GM18870 (cell line): ENCODE measurements around the gene ZNF205.

Experiments
- ATAC-seq: cut with Tn5 transposase; IDR thresholded peaks from one replicate; pipeline ENCODE4 v1.9.1; 2021; ENCODE audit warnings: moderate library complexity; ENCODE audit not compliant: unreplicated experiment

The ZNF205 gene

GRCh38 chr16:3084969-3085670, 27.3 kb upstream of the ZNF205 start:
- ATAC-seq, result no peak

DNA sequence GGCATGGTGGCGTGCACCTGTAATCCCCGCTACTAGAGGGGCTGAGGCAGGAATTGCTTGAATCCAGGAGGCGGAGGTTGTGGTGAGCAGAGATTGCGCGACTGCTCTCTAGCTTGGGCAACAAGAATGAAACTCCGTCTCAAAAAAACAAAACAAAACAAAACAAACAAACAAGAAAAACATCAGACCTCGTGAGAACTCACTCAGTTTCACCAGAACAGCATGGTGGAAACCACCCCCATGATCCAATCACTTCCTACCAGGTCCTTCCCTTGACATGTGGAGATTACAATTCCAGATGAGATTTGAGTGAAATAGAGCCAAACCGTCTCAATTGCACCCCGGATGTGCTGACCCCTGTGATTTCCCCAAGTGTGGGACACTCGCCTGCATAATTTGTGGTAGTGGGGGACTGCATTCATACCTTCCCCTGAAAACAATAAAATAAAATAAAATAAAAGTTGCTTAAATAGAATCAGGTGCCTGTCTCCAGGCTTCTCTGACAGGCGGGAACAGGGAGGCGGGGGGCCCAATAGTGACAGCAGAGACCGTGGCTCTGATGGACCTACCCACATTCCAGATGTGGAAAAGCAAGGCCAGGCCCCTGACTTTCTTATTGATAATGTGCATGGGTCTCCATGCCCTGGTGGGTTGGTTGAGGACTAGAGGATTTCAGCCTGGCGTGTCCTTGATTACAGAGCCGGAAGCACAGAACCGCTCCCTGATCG, 26.4 kb upstream of the ZNF205 start:
- no peak for ATAC-seq

GRCh38 chr16:3086596-3087242, 25.7 kb upstream of the ZNF205 start:
- no peak for ATAC-seq

DNA sequence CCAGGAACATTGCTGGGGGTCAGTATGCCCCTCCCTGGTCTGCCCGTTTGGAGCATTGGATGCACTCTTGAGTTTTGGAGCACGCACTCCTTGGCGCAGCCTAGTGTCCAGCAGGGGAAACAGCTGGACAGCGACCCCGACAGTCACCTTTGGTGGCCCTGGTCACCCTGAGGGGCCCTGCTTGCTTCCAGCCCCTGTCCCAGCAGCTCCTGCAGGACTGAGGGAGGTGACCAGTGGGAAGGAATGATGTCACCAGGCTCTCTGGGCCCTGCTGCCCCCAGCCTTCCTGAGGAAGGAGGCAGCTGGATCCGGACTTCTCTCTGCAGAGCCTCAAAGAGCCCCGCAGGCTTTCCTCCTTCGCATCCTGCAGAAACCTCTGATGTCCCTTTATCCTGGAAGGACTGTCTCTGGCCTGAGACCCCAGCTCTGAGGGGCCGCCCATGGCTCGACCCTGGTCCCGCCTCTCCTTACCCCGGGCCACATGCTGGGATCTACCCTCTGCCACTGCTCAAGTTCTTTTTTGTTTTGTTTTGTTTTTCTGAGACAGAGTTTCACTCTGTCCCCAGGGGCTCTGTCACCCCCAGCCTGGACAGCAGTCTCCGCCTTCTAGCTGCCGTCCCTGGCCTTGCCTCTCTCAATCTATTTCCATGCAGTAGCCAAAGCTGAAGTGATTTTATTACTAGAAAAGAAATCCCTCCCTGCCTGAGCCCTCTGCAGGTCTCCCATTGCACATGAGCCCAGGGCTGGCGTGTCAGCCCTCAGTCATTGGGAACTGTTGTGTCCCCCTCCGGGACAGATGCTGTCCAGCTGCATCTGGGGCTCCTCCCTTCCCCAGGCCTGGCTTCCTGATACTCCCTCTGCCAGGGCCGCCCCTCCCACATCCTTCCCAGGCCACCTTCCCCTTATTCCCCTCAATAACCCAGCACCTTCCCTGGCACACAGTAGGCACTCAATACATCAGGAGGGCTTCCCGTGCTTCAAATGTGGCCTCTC, 24.8 kb upstream of the ZNF205 start:
- ATAC-seq, result no peak

DNA sequence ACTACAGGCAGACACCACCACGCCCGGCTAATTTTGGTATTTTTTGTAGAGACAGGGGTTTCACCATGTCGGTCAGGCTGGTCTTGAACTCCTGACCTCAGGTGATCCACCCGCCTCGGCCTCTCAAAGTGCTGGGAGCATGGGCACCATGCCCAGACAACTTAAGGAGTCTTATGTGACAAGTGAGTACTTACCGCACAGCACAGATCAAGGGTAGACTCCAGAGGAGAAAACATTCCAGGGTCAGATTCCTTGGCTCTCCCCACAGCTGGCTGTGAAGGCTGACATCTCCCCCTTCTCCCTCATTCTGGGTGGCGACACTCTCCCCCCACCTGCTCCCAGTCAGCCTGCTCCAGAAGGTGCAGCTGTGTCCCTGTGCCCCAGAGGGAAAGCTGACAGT, 23.9 kb upstream of the ZNF205 start:
- ATAC-seq, result no peak

DNA sequence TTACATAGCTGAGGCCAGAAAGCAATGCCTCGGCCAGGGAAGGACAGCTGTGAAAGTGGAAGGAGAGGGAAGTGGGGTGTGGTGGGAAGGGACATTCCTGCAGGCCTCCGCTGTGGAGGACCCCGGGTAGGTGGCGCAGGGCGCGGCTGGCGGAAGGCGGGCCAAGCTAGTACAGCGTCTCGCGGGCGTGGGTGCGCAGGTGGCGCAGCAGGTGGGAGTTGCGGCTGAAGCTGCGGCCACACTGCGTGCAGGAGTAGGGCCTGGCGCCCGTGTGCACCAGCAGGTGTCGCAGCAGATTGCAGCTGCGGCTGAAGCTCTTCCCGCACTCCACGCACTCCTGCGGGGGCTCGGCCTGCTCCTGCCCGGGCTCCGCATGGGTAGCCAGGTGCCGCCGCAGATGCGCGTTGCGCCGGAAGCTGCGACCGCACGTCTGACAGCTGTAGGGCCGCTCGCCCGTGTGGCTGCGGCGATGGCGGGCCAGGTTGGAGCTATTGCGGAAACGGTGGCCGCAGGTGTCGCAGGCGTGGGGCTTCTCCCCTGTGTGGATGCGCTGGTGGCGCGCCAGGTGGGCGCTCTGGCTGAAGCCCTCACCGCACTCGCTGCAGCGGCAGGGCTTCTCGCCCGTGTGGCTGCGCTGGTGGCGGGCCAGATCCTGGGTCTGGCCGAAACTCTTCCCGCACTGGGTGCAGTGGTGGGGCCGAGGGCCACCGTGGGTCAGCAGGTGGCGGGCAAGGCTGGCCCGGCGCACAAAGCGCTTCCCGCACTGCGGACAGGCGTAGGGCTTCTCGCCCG, 23.3 kb upstream of the ZNF205 start:
- ATAC-seq, result no peak

GRCh38 chr16:3089717-3090592, 22.4 kb upstream of the ZNF205 start:
- ATAC-seq, result no peak

GRCh38 chr16:3091551-3091950, 20.8 kb upstream of the ZNF205 start:
- ATAC-seq, result no peak

- no peak for ATAC-seq
These were observed 19.9 kb upstream of the ZNF205 start for GRCh38 chr16:3092501-3092941.

GRCh38 chr16:3094289-3095027, 17.9 kb upstream of the ZNF205 start:
- ATAC-seq, result no peak

GRCh38 chr16:3095869-3096268, 16.5 kb upstream of the ZNF205 start:
- ATAC-seq, result no peak

DNA sequence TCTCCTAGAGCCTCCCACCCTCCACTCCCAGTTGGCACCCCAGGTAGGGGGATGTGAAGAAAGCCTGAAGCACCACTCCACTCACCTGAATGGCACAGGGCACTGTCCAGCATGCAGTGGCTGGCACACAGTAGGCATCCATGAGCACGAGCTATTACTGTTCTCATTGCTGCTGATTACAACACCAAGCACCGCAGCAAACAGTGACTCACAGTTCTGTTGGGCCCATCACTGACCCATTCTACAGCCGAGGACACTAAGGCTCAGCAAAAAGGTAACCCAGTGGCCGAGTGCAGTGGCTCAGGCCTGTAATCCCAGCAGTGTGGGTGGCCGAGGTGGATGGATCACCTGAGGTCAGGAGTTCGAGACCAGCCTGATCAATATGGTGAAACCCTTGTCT, 16.0 kb upstream of the ZNF205 start:
- ATAC-seq, result no peak

DNA sequence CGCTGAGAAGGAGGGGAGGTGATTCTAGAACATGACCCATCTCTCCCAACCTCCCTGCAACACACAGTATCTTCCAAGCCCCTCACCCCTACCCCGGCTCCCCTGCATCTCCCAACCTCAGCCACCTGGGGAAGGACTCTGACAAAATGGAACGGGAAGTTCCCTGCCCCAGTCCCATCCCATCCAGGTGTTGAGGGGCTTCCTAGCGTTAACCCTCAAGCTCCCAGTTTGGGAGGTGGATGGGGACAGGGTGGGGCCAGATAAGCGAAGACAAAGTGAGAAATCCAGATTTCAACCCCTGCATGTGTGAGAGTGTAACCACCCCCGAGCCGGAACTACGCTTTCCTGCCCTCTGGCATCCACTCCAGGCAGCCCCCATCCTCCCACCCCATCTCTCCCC, 15.1 kb upstream of the ZNF205 start:
- ATAC-seq, result no peak

GRCh38 chr16:3098459-3099394, 13.7 kb upstream of the ZNF205 start, which contains the start of gene ZSCAN10:
Gene ZSCAN10, minus strand, starts transcription at chr16:3099294. Its CDS starts 6,357 bp downstream, at chr16:3092937.
- ATAC-seq, result no peak

DNA sequence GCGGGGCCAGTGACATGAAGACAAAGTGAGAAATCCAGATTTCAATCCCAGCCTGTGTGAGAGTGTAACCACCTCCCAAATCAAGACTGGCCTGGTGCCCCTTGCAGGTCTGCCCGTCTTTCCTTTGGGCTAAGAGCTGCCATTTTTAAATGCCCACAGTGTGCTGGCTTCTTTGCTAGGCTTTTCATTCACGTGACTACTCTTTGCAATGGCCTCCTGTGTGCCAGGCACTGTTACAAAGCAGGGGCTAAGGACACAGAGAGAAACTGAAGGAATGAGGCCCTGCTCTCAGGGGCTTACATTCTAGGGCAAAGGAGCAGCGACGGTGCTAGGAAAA, 13.0 kb upstream of the ZNF205 start:
- ATAC-seq, result no peak

DNA sequence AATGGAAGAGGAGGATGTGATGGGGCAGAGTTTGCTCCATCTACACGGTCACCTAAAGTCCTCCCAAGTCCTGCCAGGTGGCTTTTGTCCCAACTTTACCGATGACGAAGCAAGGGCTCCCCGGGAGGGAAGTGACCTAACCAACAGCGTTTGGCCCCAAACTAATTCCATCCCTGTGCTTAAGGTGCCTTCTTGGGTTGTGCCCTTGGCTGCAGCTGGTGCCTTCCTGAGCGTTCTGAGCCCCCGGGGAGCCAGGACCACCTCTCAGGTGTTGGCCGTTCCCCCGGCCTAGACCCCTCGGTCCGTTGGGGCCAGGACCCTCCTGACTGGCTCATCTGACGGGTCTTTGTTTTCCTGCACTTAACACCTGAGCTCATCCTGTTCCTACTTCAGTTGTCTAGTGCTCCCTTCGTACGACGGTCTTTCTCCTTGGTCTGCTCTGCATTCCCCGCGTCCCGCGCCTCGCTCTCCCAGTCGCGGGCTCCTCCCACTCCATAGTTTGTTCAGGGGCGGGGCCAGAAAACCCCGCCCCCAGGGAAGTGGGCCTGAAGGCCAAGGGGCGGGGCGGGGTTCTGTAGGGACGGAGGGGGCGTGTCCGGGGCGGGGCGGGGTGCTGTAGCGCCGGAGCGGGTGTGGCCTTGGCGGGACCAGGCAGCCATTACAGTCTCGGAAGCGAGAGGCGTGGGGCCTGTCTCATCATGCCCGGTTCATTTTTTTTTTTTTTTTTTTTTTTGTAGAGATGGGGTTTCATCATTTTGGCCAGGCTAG, 12.5 kb upstream of the ZNF205 start:
- ATAC-seq, result no peak
